22Rv1 (cell line): ENCODE data around the gene C1orf216.

Experiments
- H3K27ac ChIP-seq: fragments of 450-650 bp; 2 replicates; pipeline ENCODE4 v1.5.1; 2017
- ZFX ChIP-seq: fragments of 450-650 bp; IDR thresholded peaks from 2 replicates; pipeline ENCODE4 v1.6.1; 2017; ENCODE audit warnings: antibody characterized with exemption, borderline replicate concordance
- TF ChIP-seq, protein P1 (sequence below): fragments of 450-650 bp; IDR thresholded peaks from 2 replicates; pipeline ENCODE4 v1.5.1; 2017; ENCODE audit warnings: mild to moderate bottlenecking

C1orf216 gene

GRCh38 chr1:35745124-35745730 is 26.5 kb upstream of the C1orf216 start:
- H3K27ac ChIP-seq, result no peak overlapping the region
- TF ChIP-seq, protein P1, sequence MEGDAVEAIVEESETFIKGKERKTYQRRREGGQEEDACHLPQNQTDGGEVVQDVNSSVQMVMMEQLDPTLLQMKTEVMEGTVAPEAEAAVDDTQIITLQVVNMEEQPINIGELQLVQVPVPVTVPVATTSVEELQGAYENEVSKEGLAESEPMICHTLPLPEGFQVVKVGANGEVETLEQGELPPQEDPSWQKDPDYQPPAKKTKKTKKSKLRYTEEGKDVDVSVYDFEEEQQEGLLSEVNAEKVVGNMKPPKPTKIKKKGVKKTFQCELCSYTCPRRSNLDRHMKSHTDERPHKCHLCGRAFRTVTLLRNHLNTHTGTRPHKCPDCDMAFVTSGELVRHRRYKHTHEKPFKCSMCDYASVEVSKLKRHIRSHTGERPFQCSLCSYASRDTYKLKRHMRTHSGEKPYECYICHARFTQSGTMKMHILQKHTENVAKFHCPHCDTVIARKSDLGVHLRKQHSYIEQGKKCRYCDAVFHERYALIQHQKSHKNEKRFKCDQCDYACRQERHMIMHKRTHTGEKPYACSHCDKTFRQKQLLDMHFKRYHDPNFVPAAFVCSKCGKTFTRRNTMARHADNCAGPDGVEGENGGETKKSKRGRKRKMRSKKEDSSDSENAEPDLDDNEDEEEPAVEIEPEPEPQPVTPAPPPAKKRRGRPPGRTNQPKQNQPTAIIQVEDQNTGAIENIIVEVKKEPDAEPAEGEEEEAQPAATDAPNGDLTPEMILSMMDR, result no peak
- no peak for TF ChIP-seq ZFX

- no peak for TF ChIP-seq ZFX
- TF ChIP-seq, protein P1, result no peak
- no peak overlapping the region for H3K27ac ChIP-seq
Measured at GRCh38 chr1:35737120-35737519, 18.4 kb upstream of the C1orf216 start.

DNA sequence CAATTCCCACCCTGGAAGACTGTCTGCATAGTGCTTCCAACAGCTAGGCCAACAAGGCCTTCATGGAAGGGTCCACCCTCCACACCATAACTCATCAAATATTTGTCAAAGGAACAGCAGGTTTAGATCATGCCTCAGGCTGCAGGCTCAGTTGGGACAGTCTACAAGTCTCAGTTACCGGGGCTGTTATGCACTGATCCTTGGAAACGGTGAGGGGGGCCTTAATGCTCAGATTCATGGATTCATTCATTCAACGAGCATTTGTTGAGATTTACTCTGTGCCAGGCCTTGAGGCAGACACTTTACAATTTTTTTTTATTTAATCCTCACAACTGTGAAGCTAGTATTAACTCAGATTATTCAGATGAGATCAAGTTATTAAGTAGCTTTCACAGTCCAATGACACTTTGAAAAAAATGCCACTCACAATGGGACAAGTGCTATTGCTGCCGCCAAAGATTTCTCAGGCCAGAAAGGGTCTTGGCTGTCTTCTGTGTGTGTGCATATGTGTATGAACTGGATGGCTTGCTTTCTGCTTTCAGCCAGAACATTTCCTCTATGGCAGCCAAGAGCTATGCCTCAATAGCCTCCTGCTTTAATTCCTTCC is 8.9 kb upstream of the C1orf216 start:
- no peak for TF ChIP-seq ZFX
- TF ChIP-seq, protein P1, result no peak

DNA sequence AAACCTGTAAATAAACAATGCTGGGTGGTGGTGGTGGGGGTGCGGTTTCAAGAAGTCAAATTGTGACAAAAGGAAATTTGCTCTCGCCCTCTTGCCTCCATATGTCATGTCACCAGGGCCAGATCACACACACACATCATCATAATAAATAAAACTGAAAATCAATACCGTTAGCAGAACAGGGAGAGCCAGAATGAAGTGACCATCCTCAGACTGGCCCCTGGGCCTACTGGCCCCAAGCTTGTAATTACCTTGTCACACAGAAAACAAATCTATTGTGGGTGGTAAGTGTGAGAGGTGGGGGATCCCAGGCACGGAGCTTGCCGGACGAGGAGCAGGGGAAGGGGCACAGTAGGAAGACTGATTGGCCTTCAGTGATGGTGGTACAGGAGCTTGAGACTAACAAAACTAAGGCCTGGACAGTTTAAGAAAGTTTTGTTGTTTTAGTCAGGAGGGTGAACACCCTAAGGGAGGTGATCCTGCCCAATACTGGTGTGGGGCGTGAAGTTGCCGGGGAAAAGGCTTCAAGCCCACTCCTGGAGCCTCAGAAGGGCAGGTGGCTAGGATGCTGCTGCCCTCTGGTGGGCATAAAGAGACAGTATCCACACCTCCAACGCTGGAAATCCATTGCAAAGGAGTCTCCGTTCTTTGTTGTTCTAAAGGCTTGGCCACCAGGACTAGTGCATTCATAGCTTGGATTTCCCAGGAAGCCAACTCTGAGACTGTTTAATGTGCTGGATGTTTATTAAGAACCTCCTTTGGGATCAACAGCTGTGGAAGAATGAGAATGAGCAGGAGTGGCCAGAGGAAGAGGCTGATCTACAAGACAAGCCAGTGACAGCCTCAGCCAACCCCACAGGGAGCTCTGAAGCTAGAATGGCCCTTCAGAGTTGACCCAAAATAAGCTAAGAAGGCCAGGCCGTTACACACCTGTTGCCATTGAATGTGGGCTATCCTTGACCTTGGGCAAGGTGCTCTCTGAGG is 8.1 kb upstream of the C1orf216 start:
- TF ChIP-seq, protein P1, result peak; percentile 94
- TF ChIP-seq ZFX, result no peak
- peak overlapping the region; percentile 81 for H3K27ac ChIP-seq

More for the DNA sequence above, 8.9 kb upstream of the C1orf216 start:
- peak overlapping the region; percentile 81 for H3K27ac ChIP-seq

- no peak for TF ChIP-seq ZFX
- TF ChIP-seq, protein P1, result no peak
- H3K27ac ChIP-seq, result no peak overlapping the region
Measured at GRCh38 chr1:35725596-35725995, 6.9 kb upstream of the C1orf216 start.

- H3K27ac ChIP-seq, result peak overlapping the region; percentile 79
- TF ChIP-seq, protein P1, result no peak
- TF ChIP-seq ZFX, result no peak
Measured at GRCh38 chr1:35717911-35718476, 690 bp downstream of the C1orf216 start.
